IMR-90 (cell line): ENCODE measurements around the gene DNAH17.

ENCODE experiments used
- POLR2A ChIP-seq: IDR thresholded peaks from 2 replicates; pipeline ENCODE4 v1.6.1; 2012; ENCODE audit warnings: mild to moderate bottlenecking, low read depth, low read length
- RFX5 ChIP-seq: IDR thresholded peaks from 2 replicates; pipeline ENCODE4 v1.8.0; 2012; ENCODE audit warnings: low read depth, mild to moderate bottlenecking, low read length, moderate library complexity

DNA sequence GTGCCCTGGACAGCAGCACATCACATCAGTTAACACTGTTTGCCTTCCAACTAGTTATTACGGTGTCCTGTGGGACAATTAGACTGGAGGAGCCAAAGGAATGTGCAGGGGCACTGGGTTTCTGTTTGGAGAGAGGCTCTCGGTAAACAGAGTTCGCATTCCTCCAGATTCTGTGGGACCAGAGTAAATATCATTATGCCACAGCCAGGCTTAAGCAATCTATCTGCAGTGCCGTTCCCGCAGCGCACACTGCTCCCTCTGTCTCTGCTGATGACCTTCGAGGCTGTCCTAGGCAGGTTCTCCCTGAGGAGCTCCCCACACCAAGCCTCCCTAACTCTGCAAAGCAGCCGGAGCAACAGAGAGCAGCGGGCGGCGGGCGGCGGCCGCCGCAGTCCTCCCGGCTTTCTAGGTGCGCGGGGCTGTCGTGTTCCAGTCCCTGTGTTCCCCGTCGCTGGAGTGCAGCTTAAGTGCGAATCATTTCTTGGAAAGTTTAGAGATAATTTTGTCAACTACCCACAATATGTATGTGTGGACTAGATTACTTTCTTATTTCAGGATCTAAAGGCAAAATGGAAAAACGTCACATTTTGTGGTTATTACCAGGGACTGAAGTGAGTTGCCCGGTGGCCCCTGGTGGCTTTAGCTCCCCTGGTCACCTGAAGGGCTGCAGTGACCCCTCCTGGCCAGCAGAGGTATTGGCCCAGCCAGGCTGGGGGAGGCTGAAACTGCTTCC is 155.5 kb downstream of the DNAH17 start:
- no peak for TF ChIP-seq POLR2A
- no peak for TF ChIP-seq RFX5
